Measurements from ENCODE around the gene HAUS5.
A peak's percentile ranks its signal among the peaks of the same experiment; 100 is the strongest.
"Not testable (repeated sequence)": the region's sequence is repeated elsewhere in the genome, so short reads cannot be mapped to it uniquely, and the experiment has no call there.

The HAUS5 gene, protein sequence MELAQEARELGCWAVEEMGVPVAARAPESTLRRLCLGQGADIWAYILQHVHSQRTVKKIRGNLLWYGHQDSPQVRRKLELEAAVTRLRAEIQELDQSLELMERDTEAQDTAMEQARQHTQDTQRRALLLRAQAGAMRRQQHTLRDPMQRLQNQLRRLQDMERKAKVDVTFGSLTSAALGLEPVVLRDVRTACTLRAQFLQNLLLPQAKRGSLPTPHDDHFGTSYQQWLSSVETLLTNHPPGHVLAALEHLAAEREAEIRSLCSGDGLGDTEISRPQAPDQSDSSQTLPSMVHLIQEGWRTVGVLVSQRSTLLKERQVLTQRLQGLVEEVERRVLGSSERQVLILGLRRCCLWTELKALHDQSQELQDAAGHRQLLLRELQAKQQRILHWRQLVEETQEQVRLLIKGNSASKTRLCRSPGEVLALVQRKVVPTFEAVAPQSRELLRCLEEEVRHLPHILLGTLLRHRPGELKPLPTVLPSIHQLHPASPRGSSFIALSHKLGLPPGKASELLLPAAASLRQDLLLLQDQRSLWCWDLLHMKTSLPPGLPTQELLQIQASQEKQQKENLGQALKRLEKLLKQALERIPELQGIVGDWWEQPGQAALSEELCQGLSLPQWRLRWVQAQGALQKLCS
- 39.8 reads per million, percentile 63 among the genes with 10 or more reads in this experiment for total RNA-seq

GRCh38 chr19:35612559-35613321, at the start of gene HAUS5:
HAUS5 (plus strand) TSS chr19:35612735; CDS start chr19:35612795, 60 bp downstream.
- peak; percentile 93 for DNase-seq

DNA sequence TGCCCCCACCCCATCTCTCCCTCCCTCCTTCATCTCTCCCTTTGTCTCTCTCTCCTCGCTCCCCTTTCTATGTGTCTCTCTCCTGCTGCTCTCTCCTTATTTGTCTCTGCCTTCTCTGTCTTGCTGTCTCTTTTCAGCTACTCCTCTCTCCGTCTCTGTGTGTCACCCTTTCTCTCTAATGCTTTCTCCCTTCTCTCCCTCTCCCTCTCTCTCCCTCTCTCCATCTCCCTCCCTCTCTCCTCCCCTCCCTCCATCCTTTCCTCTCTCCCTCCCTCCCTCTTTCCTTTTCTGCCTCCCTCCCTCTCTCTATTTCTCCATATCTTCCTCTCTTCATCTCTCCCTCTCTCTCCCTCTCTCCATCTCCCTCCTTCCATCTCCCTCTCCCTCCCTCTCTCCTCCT, 49.8 kb upstream of the HAUS5 start:
- no peak for DNase-seq

GRCh38 chr19:35563207-35563829, 49.2 kb upstream of the HAUS5 start, which contains the start of gene ATP4A:
ATP4A (minus strand) TSS chr19:35563658; CDS start chr19:35563629, 29 bp downstream.
- no peak for DNase-seq

DNA sequence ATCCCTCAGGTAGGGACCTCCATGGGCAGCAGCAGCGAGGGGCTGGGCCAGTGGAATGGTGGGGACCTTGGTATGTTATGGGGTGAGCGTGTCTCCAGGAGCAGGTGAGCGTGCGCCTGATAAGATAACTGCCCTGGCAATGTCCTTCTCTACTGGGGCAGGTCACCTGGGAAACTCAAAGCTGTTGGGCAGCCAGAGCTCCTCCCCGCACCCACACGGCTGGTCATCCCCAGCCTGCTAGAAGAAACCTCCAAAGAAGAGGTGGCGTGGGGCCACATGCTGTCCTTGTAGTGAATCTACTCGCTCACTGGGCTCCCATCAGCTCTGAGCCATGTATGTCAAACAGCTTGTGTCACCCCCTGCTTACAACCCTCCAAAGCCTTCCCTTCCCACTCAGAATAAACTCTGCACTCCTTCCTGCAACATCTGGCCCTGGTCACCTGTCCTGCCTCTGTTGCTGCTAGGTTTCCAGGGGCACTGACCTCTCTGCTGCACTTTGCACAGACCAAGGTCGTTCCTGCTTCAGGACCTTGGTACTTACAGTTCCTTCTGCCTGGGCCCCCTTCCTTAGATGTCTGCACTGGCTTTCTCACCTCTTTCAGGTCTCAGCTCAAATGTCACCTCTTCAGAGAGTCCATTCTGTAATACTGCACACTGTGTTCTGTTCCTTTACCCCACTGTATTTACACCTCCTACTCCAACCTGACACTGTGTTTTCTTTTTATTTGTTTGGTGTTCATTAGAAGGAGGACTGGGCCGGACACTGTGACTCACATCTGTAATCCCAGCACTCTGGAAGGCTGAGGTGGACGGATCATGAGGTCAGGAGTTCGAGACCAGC, 47.3 kb upstream of the HAUS5 start:
- DNase-seq: no peak

DNA sequence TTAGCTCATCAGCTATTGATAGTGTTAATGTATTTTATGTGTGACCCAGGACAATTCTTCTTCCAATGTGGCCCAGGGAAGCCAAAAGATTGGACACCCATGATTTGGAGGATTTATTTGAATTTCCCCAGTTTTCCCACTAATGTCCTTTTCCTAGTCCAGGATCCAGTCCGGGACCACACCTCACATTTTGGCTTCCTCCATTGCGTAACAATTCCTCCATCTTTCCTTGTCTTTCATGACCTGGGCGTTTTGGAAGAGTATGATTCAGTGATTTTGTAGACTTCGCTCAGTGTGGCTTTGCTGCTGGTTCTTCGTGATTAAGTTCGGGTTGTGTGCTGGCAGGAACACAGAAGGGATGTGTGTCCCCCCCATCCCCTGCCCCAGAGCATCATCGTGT, 45.8 kb upstream of the HAUS5 start:
- no peak for DNase-seq

GRCh38 chr19:35569281-35569781, 43.2 kb upstream of the HAUS5 start:
- DNase-seq: no peak

DNA sequence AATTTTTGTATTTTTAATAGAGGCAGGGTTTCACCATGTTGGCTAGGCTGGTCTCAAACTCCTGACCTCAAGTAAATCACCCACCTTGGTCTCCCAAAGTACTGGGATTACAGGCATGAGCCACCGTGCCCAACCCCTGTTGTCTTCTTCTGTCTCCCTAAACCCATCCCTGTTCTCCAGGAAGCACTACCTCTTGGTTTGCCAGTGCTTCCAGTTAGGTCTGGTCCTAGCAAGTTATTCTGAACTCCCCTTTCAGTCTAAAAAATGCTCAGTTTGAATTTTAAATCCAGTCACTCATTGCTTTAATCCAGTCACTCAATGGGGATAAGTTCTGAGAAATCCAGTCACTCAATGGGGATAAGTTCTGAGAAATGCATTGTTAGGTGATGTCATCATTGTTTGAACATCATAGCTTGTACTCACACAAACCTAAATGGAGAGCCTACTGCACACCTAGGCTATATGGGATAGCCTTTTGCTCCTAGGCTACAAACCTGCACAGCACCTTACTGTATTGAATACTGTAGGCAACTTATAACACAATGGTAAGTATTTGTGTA, 41.0 kb upstream of the HAUS5 start:
- no peak for DNase-seq

DNA sequence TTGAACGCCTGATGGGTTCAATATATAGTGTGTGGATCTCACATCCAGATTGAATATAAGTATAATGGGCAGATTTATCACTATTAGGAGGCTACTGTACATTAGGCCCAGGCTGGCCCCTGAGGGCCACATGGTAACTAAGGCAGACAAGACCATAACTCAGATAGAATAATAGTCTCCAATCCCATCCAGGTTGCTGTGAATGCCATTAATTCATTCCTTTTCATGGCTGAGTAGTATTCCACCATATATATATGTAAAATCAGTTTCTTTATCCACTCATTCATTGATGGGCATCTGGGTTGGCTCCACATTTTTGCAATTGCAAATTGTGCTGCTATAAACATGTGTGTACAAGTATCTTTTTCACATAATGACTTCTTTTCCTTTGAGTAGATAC, 34.6 kb upstream of the HAUS5 start:
- DNase-seq: no peak

- no peak for DNase-seq
Measured at GRCh38 chr19:35578707-35579106, 33.8 kb upstream of the HAUS5 start.

DNA sequence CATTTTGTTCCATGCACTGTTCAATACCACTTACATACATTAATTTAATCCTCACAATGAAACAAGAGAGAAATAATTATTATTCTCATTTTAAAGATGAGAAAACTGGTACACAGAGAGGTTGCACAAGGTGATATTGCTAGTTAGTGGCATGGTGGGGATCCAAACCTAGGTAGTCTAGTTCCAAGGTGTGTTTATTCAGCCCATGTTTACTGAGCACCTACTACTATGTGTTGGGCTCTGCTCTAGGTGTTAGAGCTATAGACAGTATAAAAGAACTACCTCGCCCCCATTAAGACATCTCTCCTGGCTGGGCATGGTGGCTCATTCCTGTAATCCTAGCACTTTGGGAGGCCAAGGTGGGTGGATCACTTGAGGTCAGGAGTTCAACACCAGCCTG, 29.8 kb upstream of the HAUS5 start:
- no peak for DNase-seq

DNA sequence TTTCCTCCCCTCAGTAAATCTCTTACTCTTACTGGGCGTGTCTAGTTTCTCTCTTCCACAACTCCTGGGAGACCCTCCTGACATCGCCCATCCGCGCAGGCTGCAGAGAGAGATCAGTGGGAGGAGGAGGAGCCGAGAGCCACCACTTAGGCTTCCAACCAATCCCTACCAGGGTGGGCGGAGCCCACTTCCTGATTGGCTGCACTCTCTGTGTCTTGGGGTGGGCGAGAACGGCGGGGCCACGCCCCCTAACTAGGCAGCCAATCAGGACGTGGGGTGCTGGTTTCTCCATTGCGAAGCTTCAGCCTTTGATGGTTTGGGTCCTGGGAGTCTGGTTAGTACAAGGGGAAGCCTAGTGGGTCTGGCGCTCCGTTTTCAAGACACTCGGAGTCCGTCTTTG, 26.7 kb upstream of the HAUS5 start, which contains the start of gene PMIS2:
Gene PMIS2, plus strand, starts transcription at position 326 of the 400 bp plus-strand sequence. CDS start 87 bp downstream, outside the sequence.
- DNase-seq: no peak

GRCh38 chr19:35587321-35587720, 25.2 kb upstream of the HAUS5 start:
- DNase-seq: no peak

- DNase-seq: no peak
Measured at GRCh38 chr19:35590875-35591274, 21.7 kb upstream of the HAUS5 start.

DNA sequence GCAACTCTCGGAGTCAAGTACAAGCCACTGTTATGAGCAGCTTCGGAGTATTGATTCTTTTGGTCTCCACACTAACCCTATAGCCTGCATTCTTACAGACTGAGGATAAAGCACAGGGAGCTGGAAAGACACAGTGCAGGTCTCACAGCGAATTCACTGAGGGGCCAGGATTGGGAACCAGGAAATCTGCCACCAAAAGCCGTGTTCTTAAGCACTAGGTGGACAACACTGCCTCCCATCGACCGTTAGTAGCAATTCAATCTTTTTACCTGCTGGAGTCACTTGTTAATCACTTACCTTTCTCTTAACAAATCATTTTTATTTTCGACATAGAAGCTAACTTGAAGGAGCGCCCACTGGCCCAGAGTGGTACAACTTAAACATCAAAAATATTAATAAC, 20.3 kb upstream of the HAUS5 start:
- DNase-seq: no peak

DNA sequence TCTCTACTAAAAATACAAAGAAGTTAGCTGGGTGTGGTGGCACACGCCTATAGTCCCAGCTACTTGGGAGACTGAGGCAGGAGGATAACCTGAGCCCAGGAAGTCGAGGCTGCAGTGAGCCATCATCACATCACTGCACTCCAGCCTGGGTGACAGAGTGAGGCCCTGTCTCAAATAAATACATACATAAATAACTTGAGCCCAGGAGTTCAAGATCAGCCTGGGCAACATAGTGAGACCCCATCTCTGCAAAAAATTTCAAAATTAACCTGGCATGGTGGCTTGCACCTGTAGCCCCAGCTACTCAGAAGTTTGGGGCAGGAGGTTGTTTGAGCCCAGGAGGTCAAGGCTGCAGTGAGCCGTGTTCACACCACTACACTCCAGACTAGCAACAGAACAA, 17.5 kb upstream of the HAUS5 start:
- DNase-seq: not testable (repeated sequence)

DNA sequence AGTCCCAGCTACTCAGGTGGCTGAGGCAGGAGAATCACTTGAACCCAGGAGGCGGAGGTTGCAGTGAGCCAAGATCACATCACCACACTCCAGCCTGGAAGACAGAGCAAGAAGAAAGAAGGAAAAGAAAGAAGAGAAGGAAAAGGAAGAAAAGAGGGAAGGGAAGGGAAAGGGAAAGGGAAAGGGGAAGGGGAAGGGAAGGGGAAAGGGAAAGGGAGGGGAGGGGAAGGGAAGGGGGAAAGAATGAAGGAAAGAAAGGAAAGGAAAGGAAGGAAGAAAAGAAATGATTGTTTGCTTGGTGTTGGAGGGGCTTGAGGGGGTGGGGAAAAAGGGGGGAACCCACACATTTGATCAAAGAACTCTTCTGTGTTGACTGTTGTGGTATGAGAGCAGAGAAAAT, 16.6 kb upstream of the HAUS5 start:
- DNase-seq: no peak

GRCh38 chr19:35596366-35596999, 16.1 kb upstream of the HAUS5 start:
- no peak for DNase-seq

DNA sequence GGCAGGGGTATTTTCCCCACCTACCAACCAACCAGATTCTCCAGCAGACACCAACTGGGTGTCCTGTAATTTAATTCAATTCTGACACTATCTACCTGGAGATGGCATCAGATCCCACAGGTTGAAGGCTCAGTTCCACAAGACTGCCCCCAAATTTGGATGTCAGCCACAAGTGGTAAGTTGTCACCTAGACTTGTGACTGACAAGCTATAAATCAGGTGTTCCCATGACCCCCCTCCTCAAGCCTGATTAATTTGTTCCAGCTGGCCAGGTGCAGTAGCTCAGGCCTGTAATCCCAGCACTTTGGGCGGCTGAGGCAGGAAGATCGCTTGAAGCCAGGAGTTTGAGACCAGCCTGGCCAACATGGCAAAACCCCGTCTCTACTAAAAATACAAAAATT, 10.6 kb upstream of the HAUS5 start:
- DNase-seq: no peak

- DNase-seq: not testable (repeated sequence)
Measured at GRCh38 chr19:35604436-35604835, 8.1 kb upstream of the HAUS5 start.

DNA sequence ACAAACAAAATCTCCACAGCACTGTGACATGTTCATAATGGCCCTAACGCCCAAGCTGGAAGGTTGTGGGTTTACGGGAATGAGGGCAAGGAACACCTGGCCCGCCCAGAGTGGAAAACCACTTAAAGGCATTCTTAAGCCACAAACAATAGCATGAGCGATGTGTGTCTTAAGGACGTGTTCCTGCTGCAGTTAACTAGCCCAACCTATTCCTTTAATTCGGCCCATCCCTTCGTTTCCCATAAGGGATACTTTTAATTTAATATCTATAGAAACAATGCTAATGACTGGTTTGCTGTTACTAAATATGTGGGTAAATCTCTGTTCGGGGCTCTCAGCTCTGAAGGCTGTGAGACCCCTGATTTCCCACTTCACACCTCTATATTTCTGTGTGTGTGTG, 5.4 kb upstream of the HAUS5 start:
- DNase-seq: not testable (repeated sequence)

DNA sequence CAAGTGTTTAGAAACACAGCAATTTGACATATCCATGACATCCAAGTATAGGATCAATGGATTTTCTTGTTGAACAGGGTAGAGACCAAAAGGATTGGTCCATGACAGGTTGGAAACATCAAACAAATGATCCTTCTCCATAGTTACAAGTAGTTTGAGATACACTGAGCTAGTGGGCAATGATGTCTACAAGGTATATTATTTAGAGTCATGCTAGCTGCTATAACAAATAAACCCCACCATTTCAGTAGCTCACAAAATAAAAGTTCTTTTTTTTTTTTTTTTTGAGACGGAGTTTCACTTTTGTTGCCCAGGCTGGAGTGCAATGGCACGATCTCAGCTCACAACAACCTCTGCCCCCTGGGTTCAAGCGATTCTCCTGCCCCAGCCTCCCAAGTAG, 4.9 kb upstream of the HAUS5 start:
- no peak for DNase-seq
